Liver (tissue), 9 donors: ENCODE measurements around the gene ARHGAP10. TPM values are rescaled to one million over a fixed set of nuclear protein-coding genes. Genes with fewer than 3 reads are reported as not detected.
A peak's percentile ranks its signal among the peaks of the same experiment; 100 is the strongest.

Source experiments
- DNase-seq: peaks from one replicate; pipeline ENCODE4 v3.0.0-alpha.2; 2017; ENCODE audit warnings: low spot score
- H3K27ac ChIP-seq, 2 donors: one replicate each; pipeline ENCODE4 v1.7.0; 2013; ENCODE audit warnings: inconsistent platforms in 2 of 2, low read length in 2 of 2, control low read depth in 1 of 2, low read depth in 1 of 2, mild to moderate bottlenecking in 1 of 2
- H3K27me3 ChIP-seq, 4 donors: one replicate each; pipeline versions ENCODE4 v1.6.1 to v1.7.0; 2013; ENCODE audit warnings: low read length in 3 of 4, inconsistent platforms in 1 of 4, mild to moderate bottlenecking in 1 of 4, moderate library complexity in 1 of 4; ENCODE audit not compliant: control insufficient read depth in 4 of 4, insufficient read depth in 4 of 4
- H3K36me3 ChIP-seq, 4 donors: one replicate each; pipeline versions ENCODE4 v1.6.1 to v1.7.0; 2013; ENCODE audit warnings: low read length in 3 of 4, mild to moderate bottlenecking in 3 of 4, low read depth in 1 of 4, moderate library complexity in 1 of 4; ENCODE audit not compliant: control insufficient read depth in 4 of 4, insufficient read depth in 3 of 4
- H3K4me1 ChIP-seq, 4 donors: one replicate each; pipeline versions ENCODE4 v1.6.1 to v1.7.0; 2013; ENCODE audit warnings: low read length in 3 of 4, mild to moderate bottlenecking in 3 of 4, moderate library complexity in 1 of 4; ENCODE audit not compliant: control insufficient read depth in 4 of 4, insufficient read depth in 4 of 4
- H3K4me3 ChIP-seq, 3 donors: one replicate each; pipeline versions ENCODE4 v1.6.1 to v1.7.0; 2013; ENCODE audit warnings: low read length in 3 of 3, control low read depth in 1 of 3, low read depth in 1 of 3, mild to moderate bottlenecking in 1 of 3
- H3K9ac ChIP-seq, 2 donors: one replicate each; pipeline ENCODE4 v1.7.0; 2013; ENCODE audit warnings: low read length in 2 of 2, mild to moderate bottlenecking in 2 of 2, moderate library complexity in 2 of 2, control low read depth in 1 of 2, low read depth in 1 of 2
- H3K9me3 ChIP-seq, 4 donors: one replicate each; pipeline versions ENCODE4 v1.6.1 to v1.7.0; 2013; ENCODE audit warnings: low read length in 3 of 4; ENCODE audit not compliant: control insufficient read depth in 4 of 4
- ATF3 ChIP-seq: IDR thresholded peaks from 2 replicates; pipeline ENCODE4 v1.6.1; 2016; ENCODE audit warnings: antibody characterized with exemption
- CTCF ChIP-seq: fragments of 150-350 bp; IDR thresholded peaks from 2 replicates; pipeline ENCODE4 v1.5.1; 2017; ENCODE audit warnings: improper control_type of control experiment, low read depth, low read length; ENCODE audit not compliant: missing input control
- EGR1 ChIP-seq, 2 donors: IDR thresholded peaks; 2 replicates each; pipeline ENCODE4 v1.6.1; 2016 to 2018; ENCODE audit warnings: antibody characterized with exemption in 2 of 2, low read depth in 2 of 2
- FOXA2 ChIP-seq: IDR thresholded peaks from 2 replicates; pipeline ENCODE4 v1.6.1; 2016; ENCODE audit warnings: antibody characterized with exemption
- GABPA ChIP-seq, 2 donors: IDR thresholded peaks in 1 of 2; conservative IDR thresholded peaks in 1 of 2; 2 replicates each; pipeline ENCODE4 v1.6.1; 2016; ENCODE audit warnings: antibody characterized with exemption in 2 of 2, mild to moderate bottlenecking in 1 of 2, moderate library complexity in 1 of 2
- HNF4G ChIP-seq: IDR thresholded peaks from 2 replicates; pipeline ENCODE4 v1.6.1; 2016; ENCODE audit warnings: antibody characterized with exemption
- JUND ChIP-seq, 2 donors: IDR thresholded peaks; 2 replicates each; pipeline ENCODE4 v1.6.1; 2016; ENCODE audit warnings: antibody characterized with exemption in 2 of 2
- NR2F2 ChIP-seq: IDR thresholded peaks from 2 replicates; pipeline ENCODE4 v1.6.1; 2016; ENCODE audit warnings: antibody characterized with exemption
- RAD21 ChIP-seq, 2 donors: IDR thresholded peaks; 2 replicates each; pipeline ENCODE4 v1.6.1; 2016; ENCODE audit warnings: antibody characterized with exemption in 2 of 2, mild to moderate bottlenecking in 2 of 2
- REST ChIP-seq: IDR thresholded peaks from 2 replicates; pipeline ENCODE4 v1.6.1; 2016; ENCODE audit warnings: antibody characterized with exemption, mild to moderate bottlenecking
- RXRA ChIP-seq, 2 donors: IDR thresholded peaks; 2 replicates each; pipeline ENCODE4 v1.6.1; 2017 to 2018; ENCODE audit warnings: antibody characterized with exemption in 2 of 2, mild to moderate bottlenecking in 1 of 2
- SP1 ChIP-seq: IDR thresholded peaks from 2 replicates; pipeline ENCODE4 v1.6.1; 2018; ENCODE audit warnings: antibody characterized with exemption, mild to moderate bottlenecking
- YY1 ChIP-seq: IDR thresholded peaks from 2 replicates; pipeline ENCODE4 v1.6.1; 2016; ENCODE audit warnings: antibody characterized with exemption, mild to moderate bottlenecking
- ZBTB33 ChIP-seq: IDR thresholded peaks from 2 replicates; pipeline ENCODE4 v1.6.1; 2016; ENCODE audit warnings: antibody characterized with exemption
- WGBS: extraction: QIAGEN DNeasy Blood & Tissue Kit; methylation state at CpG from one replicate; pipeline ENCODE4 v1.1.7; 2013; 5-methylcytosine and 5-hydroxymethylcytosine counted together
- polyA plus RNA-seq, 2 donors: library from polyadenylated mRNA; stranded (reverse) in 1 of 2; unstranded in 1 of 2; fragments of 200-250 nt in 1 of 2; fragments of >200 nt in 1 of 2; fragmentation: Nextera tagmentation in 1 of 2; extraction: Ambion mirVana in 1 of 2; gene quantifications; one replicate each; pipeline versions ENCODE4 v1.2.1 to v1.2.3, GENCODE V29; 2013 to 2015
- total RNA-seq, 2 donors: library from RNA; depleted of rRNA; stranded (reverse); fragments of >200 nt; gene quantifications; one replicate each; pipeline ENCODE4 v1.2.3, GENCODE V29; 2014
- donor health status: healthy.
- donor health status: healthy.
- donor health status: healthy.
- donor health status: healthy.
- donor health status: healthy.

Gene ARHGAP10
- total and polyA plus RNA-seq, 4 donors, result 1.5 to 13.0 (median 4.3) TPM

GRCh38 chr4:148067301-148067916 lies 335.5 kb downstream of the ARHGAP10 start:
- H3K4me3 ChIP-seq, result no peak overlapping the region
- H3K36me3 ChIP-seq, result peaks cover 0 to 8% (median 3%) of the 10 kb centered on the region in 4 donors
- H3K27me3 ChIP-seq, result no peaks in the 10 kb centered on the region
- H3K9ac ChIP-seq, result no peak overlapping the region
- WGBS, result 70% methylated on average over 6 of the region's 6 CpGs
- DNase-seq, result no peak
- no peak overlapping the region for H3K27ac ChIP-seq
- peaks cover 0 to 7% (median 3%) of the 10 kb centered on the region in 4 donors for H3K4me1 ChIP-seq
- no peaks in the 10 kb centered on the region for H3K9me3 ChIP-seq
- TF ChIP-seq RAD21 (IDR thresholded peaks at IDR 0.05) (peak; percentile 32 to 56), FOXA2 (no peak), CTCF (peak; percentile 9)

- H3K4me1 ChIP-seq, result peaks cover 0 to 5% (median 2%) of the 10 kb centered on the region in 4 donors
- DNase-seq, result no peak
- WGBS, result 87% methylated on average over 13 of the region's 13 CpGs
- H3K27me3 ChIP-seq, result no peaks in the 10 kb centered on the region
- TF ChIP-seq SP1 (no peak), ZBTB33 (no peak), RXRA (IDR thresholded peaks at IDR 0.05) (no peak)
- H3K36me3 ChIP-seq, result peaks cover 0 to 8% (median 3%) of the 10 kb centered on the region in 4 donors
- H3K9me3 ChIP-seq, result no peaks in the 10 kb centered on the region
- H3K9ac ChIP-seq, result no peak overlapping the region
- no peak overlapping the region for H3K4me3 ChIP-seq
- no peak overlapping the region for H3K27ac ChIP-seq
These were observed 336.4 kb downstream of the ARHGAP10 start for GRCh38 chr4:148068065-148068911.

GRCh38 chr4:148069086-148069894 lies 337.4 kb downstream of the ARHGAP10 start:
- Histone ChIP-seq H3K36me3 (peaks cover 0 to 6% (median 3%) of the 10 kb centered on the region in 4 donors), H3K9me3 (no peaks in the 10 kb centered on the region), H3K4me3 (no peak overlapping the region), H3K9ac (no peak overlapping the region), H3K4me1 (peaks cover 0 to 5% (median 2%) of the 10 kb centered on the region in 4 donors), H3K27me3 (no peaks in the 10 kb centered on the region), H3K27ac (no peak overlapping the region)
- 92% methylated on average over 11 of the region's 11 CpGs for WGBS
- no peak for DNase-seq
- no peak for TF ChIP-seq HNF4G
- no peak for TF ChIP-seq YY1
- no peak for TF ChIP-seq GABPA (IDR thresholded peaks at IDR 0.05 in 1 of 2, conservative IDR thresholded peaks at IDR 0.05 in 1 of 2)
- TF ChIP-seq ZBTB33, result no peak
- TF ChIP-seq JUND (IDR thresholded peaks at IDR 0.05), result no peak
- TF ChIP-seq SP1, result no peak
- no peak for TF ChIP-seq NR2F2
- no peak for TF ChIP-seq RXRA (IDR thresholded peaks at IDR 0.05)
- no peak for TF ChIP-seq RAD21 (IDR thresholded peaks at IDR 0.05)
- no peak for TF ChIP-seq EGR1 (IDR thresholded peaks at IDR 0.05; ENCODE audit: low read depth in 2 of 2)
- no peak for TF ChIP-seq REST
- no peak for TF ChIP-seq ATF3
